Activated CD8-positive, alpha-beta T cell treated with anti-CD3 and anti-CD28 coated beads, Interleukin-2, amount 10 ng/mL, durations not matched to agents 7 days and 5 days (primary cell): ENCODE results near the gene SIGLECL1. TPM values are rescaled to one million over a fixed set of nuclear protein-coding genes. Genes with fewer than 3 reads are reported as not detected.
A peak's percentile ranks its signal among the peaks of the same experiment; 100 is the strongest.

Experiments
- ATAC-seq: fragments of 150-1000 bp; cut with Tn5 transposase; one replicate; pipeline ENCODE4 v1.10.0; 2021; ENCODE audit warnings: moderate library complexity
- CTCF ChIA-PET: fragments of 350-600 bp; sonication (Branson Sonifier 250); formaldehyde crosslinking; loops from one replicate; lab custom pipeline; 2021; ENCODE audit warnings: antibody characterized with exemption; lab: Charles Lee
- POLR2A ChIA-PET: fragments of 350-600 bp; sonication (Branson Sonifier 250); formaldehyde crosslinking; loops from one replicate; lab custom pipeline; 2021; ENCODE audit warnings: antibody characterized with exemption; lab: Charles Lee
- DNase-seq: peaks from one replicate; pipeline ENCODE4 v3.0.0-alpha.2; 2020
- H3K27ac Mint-ChIP-seq: one replicate; pipeline ENCODE4 v1.8.0; 2021; ENCODE audit warnings: mild to moderate bottlenecking, mixed read lengths
- H3K27me3 Mint-ChIP-seq: one replicate; pipeline ENCODE4 v1.8.0; 2021; ENCODE audit warnings: low read depth, mixed read lengths
- H3K36me3 Mint-ChIP-seq: one replicate; pipeline ENCODE4 v1.8.0; 2021; ENCODE audit warnings: low read depth, mixed read lengths
- H3K4me1 Mint-ChIP-seq: one replicate; pipeline ENCODE4 v1.8.0; 2021; ENCODE audit warnings: low read depth, mixed read lengths
- H3K4me3 Mint-ChIP-seq: one replicate; pipeline ENCODE4 v1.8.0; 2021; ENCODE audit warnings: mild to moderate bottlenecking, mixed read lengths
- H3K9me3 Mint-ChIP-seq: one replicate; pipeline ENCODE4 v1.8.0; 2022; ENCODE audit warnings: mixed read lengths; ENCODE audit not compliant: insufficient read depth
- total RNA-seq, 2 experiments: library from RNA; stranded (reverse); gene quantifications; one replicate each; pipeline ENCODE4 v1.2.3, GENCODE V29; 2021

Gene SIGLECL1
- total RNA-seq, 2 experiments from 2014 or later = not detected

DNA sequence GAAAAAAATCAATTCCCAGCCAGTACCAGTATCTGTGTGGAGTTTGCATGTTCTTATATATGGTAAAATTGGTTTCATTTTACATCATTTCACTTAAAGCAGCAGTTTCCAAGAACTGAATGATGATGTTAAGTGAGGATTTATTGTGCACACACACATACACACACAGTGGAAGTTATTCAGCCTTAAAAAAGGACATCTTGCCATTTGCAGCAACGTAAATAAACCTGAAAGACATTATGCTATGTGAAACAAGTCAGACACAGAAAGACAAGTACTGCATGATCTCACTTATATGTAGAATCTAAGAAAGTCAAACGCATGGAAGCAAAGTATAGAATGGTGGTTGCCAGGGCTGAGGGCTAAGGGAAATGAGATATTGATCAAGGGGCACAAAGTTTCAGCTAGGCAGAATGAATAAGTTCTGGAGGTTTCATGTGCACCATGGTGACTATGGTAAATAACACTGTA lies 5.3 kb downstream of the SIGLECL1 start:
- ChIA-PET POLR2A (no interaction called here), CTCF (interaction anchor here (1.0 to 4.1 kb wide), 5 partner anchors 11 to 102 kb away, joined by 3 to 22 read pairs (median 9); no protein-coding TSS in a partner anchor)
- peak; percentile 37 for DNase-seq
- H3K4me1 Mint-ChIP-seq = peaks cover 72% of the 10 kb centered on the region
- peaks cover 8% of the 10 kb centered on the region for H3K27me3 Mint-ChIP-seq
- peak overlapping the region; percentile 80 for H3K27ac Mint-ChIP-seq
- peaks cover 7% of the 10 kb centered on the region for H3K36me3 Mint-ChIP-seq
- peak; percentile 76 for ATAC-seq
- H3K4me3 Mint-ChIP-seq = peak overlapping the region; percentile 12
- H3K9me3 Mint-ChIP-seq = no peaks in the 10 kb centered on the region

GRCh38 chr19:51257471-51257870 lies 6.6 kb downstream of the SIGLECL1 start:
- Mint-ChIP-seq H3K27ac (peak overlapping the region; percentile 76), H3K9me3 (no peaks in the 10 kb centered on the region), H3K4me1 (peaks cover 63% of the 10 kb centered on the region), H3K4me3 (no peak overlapping the region), H3K36me3 (peaks cover 4% of the 10 kb centered on the region), H3K27me3 (peaks cover 17% of the 10 kb centered on the region)
- DNase-seq (no peak), ATAC-seq (no peak)
- CTCF ChIA-PET = interaction anchor here (0.6 to 4.1 kb wide), 11 partner anchors 8 to 103 kb away, joined by 3 to 22 read pairs (median 4); no protein-coding TSS in a partner anchor
- POLR2A ChIA-PET = no interaction called here

GRCh38 chr19:51258165-51259160 lies 7.6 kb downstream of the SIGLECL1 start:
- CTCF ChIA-PET = interaction anchor here (1.0 to 4.1 kb wide), 24 partner anchors 9 to 336 kb away, joined by 3 to 67 read pairs (median 6); partner anchors contain the start of gene SIGLECL1
- POLR2A ChIA-PET = no interaction called here
- ATAC-seq (peak; percentile 23), DNase-seq (peak; percentile 47)
- no peak overlapping the region for H3K4me3 Mint-ChIP-seq
- no peaks in the 10 kb centered on the region for H3K9me3 Mint-ChIP-seq
- peaks cover 19% of the 10 kb centered on the region for H3K27me3 Mint-ChIP-seq
- H3K4me1 Mint-ChIP-seq = peaks cover 53% of the 10 kb centered on the region
- H3K36me3 Mint-ChIP-seq = peaks cover 3% of the 10 kb centered on the region
- H3K27ac Mint-ChIP-seq = peak overlapping the region; percentile 53

DNA sequence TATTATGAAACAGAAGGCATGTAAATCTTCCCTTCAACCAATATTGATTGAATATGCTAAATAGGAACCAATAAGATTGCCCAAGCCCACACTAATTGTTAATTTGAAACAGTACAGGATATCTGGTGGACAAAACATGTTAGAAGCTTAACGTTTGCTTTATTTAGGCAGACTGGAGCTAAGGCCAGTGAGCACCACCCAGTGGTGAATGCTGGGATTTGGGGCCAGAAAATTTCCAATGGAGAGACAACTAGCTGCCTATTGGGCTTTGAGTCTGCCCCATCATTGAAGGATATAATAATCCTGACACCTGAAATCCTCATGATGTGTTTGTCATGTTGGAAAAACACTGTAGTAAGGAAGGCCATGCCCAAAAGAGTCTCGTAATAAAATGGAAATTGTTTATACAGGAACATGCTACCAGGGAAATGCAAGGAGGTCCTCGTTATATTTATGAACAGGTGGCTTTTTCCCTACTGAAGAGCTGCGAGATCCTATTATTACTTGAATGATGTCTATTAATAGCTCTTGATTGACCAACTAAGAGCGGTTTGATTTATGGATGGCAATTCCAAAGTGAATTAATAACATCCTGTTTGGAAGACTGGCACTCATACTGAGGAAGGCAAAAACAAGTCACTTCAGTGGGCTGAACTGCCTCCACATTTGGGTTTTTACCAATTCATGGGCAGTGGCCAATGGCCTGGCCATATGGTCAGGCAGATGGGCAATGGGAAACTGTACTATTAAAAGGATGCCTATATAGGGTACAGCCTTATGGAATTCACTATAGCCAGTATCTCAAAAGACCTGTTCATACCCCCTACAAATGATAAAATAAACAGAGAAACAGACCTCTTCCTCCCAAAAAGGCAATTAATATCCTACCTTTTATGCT lies 8.7 kb downstream of the SIGLECL1 start:
- DNase-seq (peak; percentile 80), ATAC-seq (no peak)
- ChIA-PET POLR2A (no interaction called here), CTCF (interaction anchor here (0.6 to 4.1 kb wide), 25 partner anchors 7 to 338 kb away, joined by 3 to 67 read pairs (median 4); partner anchors contain the start of gene SIGLECL1)
- Mint-ChIP-seq H3K9me3 (no peaks in the 10 kb centered on the region), H3K4me1 (peaks cover 42% of the 10 kb centered on the region), H3K27me3 (peaks cover 27% of the 10 kb centered on the region), H3K36me3 (no peaks in the 10 kb centered on the region), H3K4me3 (no peak overlapping the region), H3K27ac (no peak overlapping the region)

DNA sequence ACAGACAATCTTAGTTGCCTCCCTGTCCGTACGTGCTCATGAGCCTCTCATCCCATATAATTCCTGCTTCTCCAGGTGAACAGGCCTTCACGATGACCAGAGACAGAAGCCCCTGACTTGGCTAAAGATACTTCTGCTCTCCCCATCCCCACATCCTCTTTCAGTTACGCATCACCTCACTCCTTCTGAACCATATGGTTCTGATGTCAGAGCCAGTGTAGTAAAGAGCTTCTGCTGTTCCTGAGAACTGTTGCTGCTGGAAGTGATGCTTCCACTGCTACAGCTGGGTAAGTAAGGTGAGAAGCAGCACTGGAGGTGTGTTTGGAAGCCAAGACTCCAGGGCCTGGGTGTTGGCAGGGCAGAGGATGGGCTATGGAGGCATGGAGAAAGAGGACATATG lies 12.9 kb downstream of the SIGLECL1 start:
- H3K9me3 Mint-ChIP-seq = no peaks in the 10 kb centered on the region
- no peak for ATAC-seq
- no peak overlapping the region for H3K27ac Mint-ChIP-seq
- H3K4me1 Mint-ChIP-seq = peaks cover 13% of the 10 kb centered on the region
- peaks cover 31% of the 10 kb centered on the region for H3K27me3 Mint-ChIP-seq
- no peaks in the 10 kb centered on the region for H3K36me3 Mint-ChIP-seq
- ChIA-PET POLR2A (no interaction called here), CTCF (interaction anchor here (2.2 kb wide), 1 partner anchor 105 kb away, joined by 9 read pairs; no protein-coding TSS in a partner anchor)
- no peak for DNase-seq
- H3K4me3 Mint-ChIP-seq = no peak overlapping the region

DNA sequence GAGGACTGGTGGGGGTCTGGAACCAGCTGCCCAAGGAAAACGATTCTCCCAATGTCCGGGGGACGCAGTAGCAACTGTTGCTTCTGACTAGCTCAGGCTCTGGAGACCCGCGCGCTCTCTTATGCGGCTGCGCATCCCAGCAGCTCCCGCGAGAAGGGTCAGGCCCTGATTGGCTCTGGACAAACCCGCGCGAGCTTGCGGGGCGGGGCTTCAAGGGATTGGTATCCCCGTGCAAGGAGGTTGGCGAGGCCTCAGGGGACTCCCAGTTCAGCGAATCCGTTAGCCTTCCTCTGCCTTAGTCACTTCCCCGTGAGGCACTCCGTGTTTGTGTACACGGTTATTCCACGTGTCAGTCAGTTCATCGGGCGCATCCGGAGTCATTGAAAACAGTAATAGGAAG lies 20.2 kb downstream of the SIGLECL1 start:
- DNase-seq (no peak), ATAC-seq (no peak)
- ChIA-PET CTCF (interaction anchor here (0.9 kb wide), 1 partner anchor 11 kb away, joined by 3 read pairs; no protein-coding TSS in a partner anchor), POLR2A (no interaction called here)
- H3K36me3 Mint-ChIP-seq = no peaks in the 10 kb centered on the region
- H3K27me3 Mint-ChIP-seq = peaks cover 25% of the 10 kb centered on the region
- H3K27ac Mint-ChIP-seq = no peak overlapping the region
- H3K4me1 Mint-ChIP-seq = peaks cover 20% of the 10 kb centered on the region
- no peak overlapping the region for H3K4me3 Mint-ChIP-seq
- no peaks in the 10 kb centered on the region for H3K9me3 Mint-ChIP-seq

GRCh38 chr19:51272183-51272810 lies 21.4 kb downstream of the SIGLECL1 start:
- Mint-ChIP-seq H3K27me3 (peaks cover 28% of the 10 kb centered on the region), H3K4me1 (peaks cover 15% of the 10 kb centered on the region), H3K4me3 (no peak overlapping the region), H3K9me3 (no peaks in the 10 kb centered on the region), H3K36me3 (no peaks in the 10 kb centered on the region), H3K27ac (no peak overlapping the region)
- DNase-seq (peak; percentile 42), ATAC-seq (peak; percentile 49)
- POLR2A ChIA-PET = no interaction called here
- CTCF ChIA-PET = no interaction called here

DNA sequence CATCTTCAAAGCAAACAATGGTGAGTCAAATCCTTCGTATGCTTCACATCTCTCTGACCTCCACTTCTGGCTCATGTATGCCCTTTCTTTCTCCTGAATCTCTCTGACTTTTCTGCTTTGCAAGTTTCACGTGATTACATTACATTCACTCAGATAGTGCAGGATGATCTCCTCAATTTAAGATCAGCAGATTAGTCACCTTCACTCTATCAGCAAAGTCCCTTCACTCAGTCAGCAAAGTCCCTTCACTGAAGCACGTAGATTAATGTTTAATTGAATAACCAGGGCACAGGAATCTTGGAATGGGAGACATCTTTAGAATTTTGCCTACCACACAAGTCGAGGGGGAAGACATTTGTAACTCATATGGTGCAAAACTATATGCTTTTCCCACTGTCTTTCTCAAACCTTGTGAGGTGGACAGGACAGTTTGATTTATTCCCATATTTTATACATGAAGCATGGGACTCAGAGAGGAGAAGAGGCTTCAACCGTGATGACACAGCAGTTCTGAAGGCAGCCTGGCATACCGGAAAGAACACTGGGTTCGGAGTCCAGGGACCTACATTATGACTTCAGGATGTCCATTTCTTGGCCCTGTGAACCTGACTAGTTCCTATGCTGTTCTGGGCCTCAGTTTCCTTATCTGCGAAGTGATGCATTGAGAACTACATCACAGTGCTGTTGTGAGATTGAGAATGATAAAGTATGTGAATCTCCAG lies 23.3 kb downstream of the SIGLECL1 start:
- CTCF ChIA-PET = interaction anchor here (0.9 kb wide), 1 partner anchor 14 kb away, joined by 3 read pairs; no protein-coding TSS in a partner anchor
- Mint-ChIP-seq H3K4me3 (no peak overlapping the region), H3K36me3 (no peaks in the 10 kb centered on the region), H3K27ac (no peak overlapping the region), H3K9me3 (no peaks in the 10 kb centered on the region), H3K4me1 (peaks cover 15% of the 10 kb centered on the region), H3K27me3 (peaks cover 34% of the 10 kb centered on the region)
- DNase-seq = no peak
- POLR2A ChIA-PET = no interaction called here
- ATAC-seq = no peak

DNA sequence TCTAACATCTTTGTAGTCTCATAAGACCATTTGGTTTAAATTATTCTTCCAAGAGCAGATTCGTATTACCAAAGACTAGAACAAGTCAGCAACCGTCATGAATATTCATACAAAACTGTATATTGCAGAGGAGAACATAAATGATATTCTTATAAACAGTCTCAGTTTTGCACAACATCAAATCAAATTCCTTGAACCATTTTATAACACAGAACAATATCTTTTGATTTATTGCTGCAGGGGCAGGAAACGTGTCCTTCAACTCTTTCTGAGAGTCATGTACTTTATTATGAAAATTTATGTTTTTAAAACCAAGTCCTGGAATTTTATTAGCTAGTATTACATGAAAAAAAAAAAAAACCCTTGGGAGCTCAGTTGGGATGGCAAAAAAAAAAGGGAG lies 26.2 kb downstream of the SIGLECL1 start:
- DNase-seq = no peak
- no peak for ATAC-seq
- Mint-ChIP-seq H3K4me1 (peaks cover 9% of the 10 kb centered on the region), H3K36me3 (no peaks in the 10 kb centered on the region), H3K27me3 (peaks cover 25% of the 10 kb centered on the region), H3K27ac (no peak overlapping the region), H3K9me3 (no peaks in the 10 kb centered on the region), H3K4me3 (no peak overlapping the region)
- CTCF ChIA-PET = no interaction called here
- POLR2A ChIA-PET = no interaction called here

GRCh38 chr19:51282335-51282734 lies 31.5 kb downstream of the SIGLECL1 start:
- H3K9me3 Mint-ChIP-seq = no peaks in the 10 kb centered on the region
- DNase-seq (no peak), ATAC-seq (no peak)
- no peaks in the 10 kb centered on the region for H3K4me1 Mint-ChIP-seq
- H3K4me3 Mint-ChIP-seq = no peak overlapping the region
- ChIA-PET POLR2A (no interaction called here), CTCF (interaction anchor here (0.8 kb wide), 1 partner anchor 83 kb away, joined by 3 read pairs; no protein-coding TSS in a partner anchor)
- no peak overlapping the region for H3K27ac Mint-ChIP-seq
- peaks cover 24% of the 10 kb centered on the region for H3K27me3 Mint-ChIP-seq
- no peaks in the 10 kb centered on the region for H3K36me3 Mint-ChIP-seq
